Activated CD4-positive, alpha-beta T cell treated with anti-CD3 and anti-CD28 coated beads, Interleukin-2, amount 50 U/mL, for 1 hour (primary cell): ENCODE measurements around the gene ADAM17.

Source experiments
- DNase-seq: peaks from one replicate; pipeline ENCODE4 v3.0.0-alpha.2; 2020

The ADAM17 gene

GRCh38 chr2:9463698-9464034 lies 92.0 kb downstream of the ADAM17 start:
- no peak for DNase-seq

- no peak for DNase-seq
Observed at GRCh38 chr2:9462886-9463697, 92.5 kb downstream of the ADAM17 start.

GRCh38 chr2:9462313-9462712 lies 93.3 kb downstream of the ADAM17 start:
- no peak for DNase-seq

GRCh38 chr2:9461079-9461478 lies 94.6 kb downstream of the ADAM17 start:
- DNase-seq = no peak

- DNase-seq = no peak
Observed at GRCh38 chr2:9460441-9461017, 95.1 kb downstream of the ADAM17 start.

GRCh38 chr2:9451231-9451630 lies 104.4 kb downstream of the ADAM17 start:
- DNase-seq = no peak

- no peak for DNase-seq
Observed at GRCh38 chr2:9445089-9445488, 110.5 kb downstream of the ADAM17 start.

GRCh38 chr2:9443526-9443925 lies 112.1 kb downstream of the ADAM17 start:
- DNase-seq = no peak

- DNase-seq = no peak
Observed at GRCh38 chr2:9441556-9441955, 114.1 kb downstream of the ADAM17 start.

GRCh38 chr2:9440058-9440727 lies 115.4 kb downstream of the ADAM17 start:
- DNase-seq = no peak

- no peak for DNase-seq
Observed at GRCh38 chr2:9439536-9439935, 116.1 kb downstream of the ADAM17 start.
